PFSK-1 (cell line): ENCODE measurements around the gene HECTD3.

Experiments
- POLR2AphosphoS5 ChIP-seq: IDR thresholded peaks from 2 replicates; pipeline ENCODE4 v1.6.1; 2012; ENCODE audit warnings: low read depth, mild to moderate bottlenecking, control low read depth, low read length, moderate library complexity
- TAF1 ChIP-seq: IDR thresholded peaks from 2 replicates; pipeline ENCODE4 v1.6.1; 2012; ENCODE audit warnings: low read length, control low read depth, borderline replicate concordance; ENCODE audit not compliant: insufficient read depth
- TF ChIP-seq, protein P1 (sequence below), 2 experiments: IDR thresholded peaks; 2 replicates each; pipeline versions ENCODE4 v1.6.1 to v1.8.0; 2011 to 2012; ENCODE audit warnings: low read depth in 2 of 2, low read length in 2 of 2, control low read depth in 1 of 2, inconsistent platforms in 1 of 2, mild to moderate bottlenecking in 1 of 2, moderate library complexity in 1 of 2; ENCODE audit not compliant: insufficient read depth in 1 of 2

DNA sequence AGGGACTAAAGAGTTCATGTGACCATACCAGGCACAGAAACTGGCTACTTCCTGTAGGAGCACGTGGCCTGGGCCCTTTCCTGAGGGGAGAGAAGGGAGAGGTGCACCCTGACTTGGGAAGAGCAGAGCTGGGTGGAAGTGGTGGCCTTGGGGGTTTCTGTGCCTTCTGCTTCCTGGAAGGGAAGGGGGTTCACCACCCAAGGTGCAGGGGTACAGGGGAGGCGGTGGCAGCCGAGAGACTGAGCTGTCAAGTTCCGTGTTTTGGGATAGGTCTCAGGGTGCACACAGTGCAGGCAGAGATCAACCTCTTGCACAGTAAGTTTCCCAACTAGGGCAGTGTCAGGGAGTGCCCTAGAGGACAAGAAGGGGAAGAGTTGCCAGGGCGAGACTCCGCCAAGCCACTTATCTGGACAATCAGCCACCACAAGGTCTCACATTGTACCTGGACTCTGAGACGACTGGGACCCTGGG is 10.1 kb downstream of the HECTD3 start:
- no peak for TF ChIP-seq POLR2AphosphoS5
- TF ChIP-seq, protein P1, sequence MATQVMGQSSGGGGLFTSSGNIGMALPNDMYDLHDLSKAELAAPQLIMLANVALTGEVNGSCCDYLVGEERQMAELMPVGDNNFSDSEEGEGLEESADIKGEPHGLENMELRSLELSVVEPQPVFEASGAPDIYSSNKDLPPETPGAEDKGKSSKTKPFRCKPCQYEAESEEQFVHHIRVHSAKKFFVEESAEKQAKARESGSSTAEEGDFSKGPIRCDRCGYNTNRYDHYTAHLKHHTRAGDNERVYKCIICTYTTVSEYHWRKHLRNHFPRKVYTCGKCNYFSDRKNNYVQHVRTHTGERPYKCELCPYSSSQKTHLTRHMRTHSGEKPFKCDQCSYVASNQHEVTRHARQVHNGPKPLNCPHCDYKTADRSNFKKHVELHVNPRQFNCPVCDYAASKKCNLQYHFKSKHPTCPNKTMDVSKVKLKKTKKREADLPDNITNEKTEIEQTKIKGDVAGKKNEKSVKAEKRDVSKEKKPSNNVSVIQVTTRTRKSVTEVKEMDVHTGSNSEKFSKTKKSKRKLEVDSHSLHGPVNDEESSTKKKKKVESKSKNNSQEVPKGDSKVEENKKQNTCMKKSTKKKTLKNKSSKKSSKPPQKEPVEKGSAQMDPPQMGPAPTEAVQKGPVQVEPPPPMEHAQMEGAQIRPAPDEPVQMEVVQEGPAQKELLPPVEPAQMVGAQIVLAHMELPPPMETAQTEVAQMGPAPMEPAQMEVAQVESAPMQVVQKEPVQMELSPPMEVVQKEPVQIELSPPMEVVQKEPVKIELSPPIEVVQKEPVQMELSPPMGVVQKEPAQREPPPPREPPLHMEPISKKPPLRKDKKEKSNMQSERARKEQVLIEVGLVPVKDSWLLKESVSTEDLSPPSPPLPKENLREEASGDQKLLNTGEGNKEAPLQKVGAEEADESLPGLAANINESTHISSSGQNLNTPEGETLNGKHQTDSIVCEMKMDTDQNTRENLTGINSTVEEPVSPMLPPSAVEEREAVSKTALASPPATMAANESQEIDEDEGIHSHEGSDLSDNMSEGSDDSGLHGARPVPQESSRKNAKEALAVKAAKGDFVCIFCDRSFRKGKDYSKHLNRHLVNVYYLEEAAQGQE (IDR thresholded peaks at IDR 0.05; ENCODE audit: insufficient read depth in 1 of 2, low read depth in 2 of 2, low read length in 2 of 2) = no peak
- no peak for TF ChIP-seq TAF1
